Nephron (organoid): ENCODE results near the gene KIAA1614.

ENCODE experiments used
- H3K27ac Mint-ChIP-seq, 3 experiments: 2 replicates each; pipeline ENCODE4 v1.8.0; 2020; ENCODE audit warnings: mixed read lengths in 3 of 3, mild to moderate bottlenecking in 2 of 3, moderate library complexity in 1 of 3
- H3K27me3 Mint-ChIP-seq: 2 replicates; pipeline ENCODE4 v1.8.0; 2021; ENCODE audit warnings: low read depth, mild to moderate bottlenecking, moderate library complexity, mixed read lengths
- H3K36me3 Mint-ChIP-seq: 2 replicates; pipeline ENCODE4 v1.8.0; 2020; ENCODE audit warnings: low read depth, mixed read lengths
- H3K4me1 Mint-ChIP-seq: 2 replicates; pipeline ENCODE4 v1.8.0; 2020; ENCODE audit warnings: mixed read lengths
- H3K4me3 Mint-ChIP-seq, 3 experiments: 2 replicates each; pipeline ENCODE4 v1.8.0; 2020; ENCODE audit warnings: mild to moderate bottlenecking in 3 of 3, mixed read lengths in 3 of 3, moderate library complexity in 2 of 3
- H3K9me3 Mint-ChIP-seq: 2 replicates; pipeline ENCODE4 v1.8.0; 2020; ENCODE audit warnings: mixed read lengths
- CTCF ChIP-seq, 3 experiments: fragments of 200-600 bp; sonication (generic); IDR thresholded peaks; one replicate each; pipeline ENCODE4 v1.5.0; 2021; ENCODE audit warnings: antibody characterized with exemption in 3 of 3; ENCODE audit not compliant: unreplicated experiment in 3 of 3

KIAA1614 gene

GRCh38 chr1:180976191-180976590, 63.5 kb downstream of the KIAA1614 start:
- no peak for TF ChIP-seq CTCF (IDR thresholded peaks at IDR 0.05; ENCODE audit: unreplicated experiment in 3 of 3)
- Mint-ChIP-seq H3K4me1 (peaks cover 34% of the 10 kb centered on the region), H3K9me3 (no peaks in the 10 kb centered on the region), H3K27ac (peak overlapping the region in 2 of 3 experiments; percentile 13 to 79), H3K27me3 (no peaks in the 10 kb centered on the region), H3K36me3 (peaks cover 84% of the 10 kb centered on the region), H3K4me3 (no peak overlapping the region)

GRCh38 chr1:180976732-180977357, 64.1 kb downstream of the KIAA1614 start:
- H3K4me1 Mint-ChIP-seq, result peaks cover 40% of the 10 kb centered on the region
- no peaks in the 10 kb centered on the region for H3K27me3 Mint-ChIP-seq
- H3K4me3 Mint-ChIP-seq, result no peak overlapping the region
- TF ChIP-seq CTCF (IDR thresholded peaks at IDR 0.05; ENCODE audit: unreplicated experiment in 3 of 3), result no peak
- peaks cover 84% of the 10 kb centered on the region for H3K36me3 Mint-ChIP-seq
- peaks cover 2% of the 10 kb centered on the region for H3K9me3 Mint-ChIP-seq
- peak overlapping the region in 2 of 3 experiments; percentile 13 to 79 for H3K27ac Mint-ChIP-seq

- no peak for TF ChIP-seq CTCF (IDR thresholded peaks at IDR 0.05; ENCODE audit: unreplicated experiment in 3 of 3)
- no peak overlapping the region for H3K4me3 Mint-ChIP-seq
- no peaks in the 10 kb centered on the region for H3K27me3 Mint-ChIP-seq
- H3K9me3 Mint-ChIP-seq, result peaks cover 2% of the 10 kb centered on the region
- H3K27ac Mint-ChIP-seq, result peak overlapping the region; percentile 38 to 78 (median 50)
- H3K4me1 Mint-ChIP-seq, result peaks cover 15% of the 10 kb centered on the region
- peaks cover 82% of the 10 kb centered on the region for H3K36me3 Mint-ChIP-seq
Measured at GRCh38 chr1:180981596-180982387, 69.1 kb downstream of the KIAA1614 start.

GRCh38 chr1:180982422-180982821, 69.7 kb downstream of the KIAA1614 start:
- no peak for TF ChIP-seq CTCF (IDR thresholded peaks at IDR 0.05; ENCODE audit: unreplicated experiment in 3 of 3)
- H3K4me1 Mint-ChIP-seq, result peaks cover 14% of the 10 kb centered on the region

GRCh38 chr1:180988253-180988752, 75.6 kb downstream of the KIAA1614 start:
- peaks cover 74% of the 10 kb centered on the region for H3K36me3 Mint-ChIP-seq
- TF ChIP-seq CTCF (IDR thresholded peaks at IDR 0.05; ENCODE audit: unreplicated experiment in 3 of 3), result no peak
- H3K27me3 Mint-ChIP-seq, result no peaks in the 10 kb centered on the region
- H3K9me3 Mint-ChIP-seq, result no peaks in the 10 kb centered on the region
- H3K4me1 Mint-ChIP-seq, result no peaks in the 10 kb centered on the region
- H3K4me3 Mint-ChIP-seq, result no peak overlapping the region
- no peak overlapping the region for H3K27ac Mint-ChIP-seq

More at GRCh38 chr1:180982422-180982821, 69.7 kb downstream of the KIAA1614 start:
- Mint-ChIP-seq H3K36me3 (peaks cover 84% of the 10 kb centered on the region), H3K9me3 (peaks cover 2% of the 10 kb centered on the region), H3K4me3 (no peak overlapping the region), H3K27me3 (no peaks in the 10 kb centered on the region), H3K27ac (peak overlapping the region in 1 of 3 experiments; percentile 50)
